ENCODE measurements around the gene TRPM4. TPM values are rescaled to one million over a fixed set of nuclear protein-coding genes. Genes with fewer than 3 reads are reported as not detected.

TRPM4 gene
- total RNA-seq, 2 experiments from 2014 or later, result 1.5 to 1.9 TPM

- H3K4me3 Mint-ChIP-seq, result peak overlapping the region; percentile 76
- no peaks in the 10 kb centered on the region for H3K9me3 Mint-ChIP-seq (ENCODE audit: low read depth)
- CTCF ChIA-PET, result interaction anchor here (1.0 to 3.7 kb wide), 8 partner anchors 8 to 71 kb away, joined by 3 to 21 read pairs (median 6); partner anchors contain the start of genes LIN7B and PPFIA3
- H3K4me1 Mint-ChIP-seq, result peaks cover 11% of the 10 kb centered on the region
- ATAC-seq (peak; percentile 95), DNase-seq (peak; percentile 98)
- H3K27me3 Mint-ChIP-seq, result no peaks in the 10 kb centered on the region
- intact Hi-C loops (cut with DNase I, micrococcal nuclease), result loop anchor here (1.0 to 10.0 kb wide), 13 partner anchors 9 to 899 kb away; partner anchors contain the start of genes C19orf73 (in 2 of the 2), PPFIA3 (in 2 of the 2), CYTH2 (in 1 of the 2) and DKKL1 (in 1 of the 2)
- H3K36me3 Mint-ChIP-seq (ENCODE audit: low read depth), result no peaks in the 10 kb centered on the region
- POLR2A ChIA-PET, result interaction anchor here (0.9 to 1.1 kb wide), 4 partner anchors 8 to 41 kb away, joined by 3 to 4 read pairs (median 3); partner anchors contain the start of genes LIN7B and PPFIA3
- peak overlapping the region; percentile 92 for H3K27ac Mint-ChIP-seq
Measured at GRCh38 chr19:49127674-49128544, 29.7 kb upstream of the TRPM4 start.

GRCh38 chr19:49128545-49129237 is 28.9 kb upstream of the TRPM4 start:
- Mint-ChIP-seq H3K4me1 (peaks cover 17% of the 10 kb centered on the region), H3K4me3 (peak overlapping the region; percentile 76), H3K36me3 (ENCODE audit: low read depth) (peaks cover 4% of the 10 kb centered on the region), H3K27ac (peak overlapping the region; percentile 62), H3K9me3 (ENCODE audit: low read depth) (no peaks in the 10 kb centered on the region), H3K27me3 (no peaks in the 10 kb centered on the region)
- DNase-seq (no peak), ATAC-seq (no peak)
- ChIA-PET POLR2A (interaction anchor here (0.7 to 1.1 kb wide), 2 partner anchors 20 to 42 kb away, joined by 3 to 4 read pairs; no protein-coding TSS in a partner anchor), CTCF (interaction anchor here (1.0 to 3.7 kb wide), 8 partner anchors 9 to 70 kb away, joined by 3 to 21 read pairs (median 6); partner anchors contain the start of genes LIN7B and PPFIA3)
- intact Hi-C loops (cut with DNase I, micrococcal nuclease), result loop anchor here (1.0 to 10.0 kb wide), 13 partner anchors 9 to 899 kb away; partner anchors contain the start of genes C19orf73 (in 2 of the 2), PPFIA3 (in 2 of the 2), CYTH2 (in 1 of the 2) and DKKL1 (in 1 of the 2)

GRCh38 chr19:49129238-49129583 is 28.4 kb upstream of the TRPM4 start:
- no peak for ATAC-seq

GRCh38 chr19:49130325-49130724 is 27.3 kb upstream of the TRPM4 start:
- ATAC-seq (no peak), DNase-seq (no peak)
- Mint-ChIP-seq H3K4me3 (no peak overlapping the region), H3K27me3 (peaks cover 1% of the 10 kb centered on the region), H3K9me3 (ENCODE audit: low read depth) (no peaks in the 10 kb centered on the region), H3K4me1 (peaks cover 19% of the 10 kb centered on the region), H3K36me3 (ENCODE audit: low read depth) (peaks cover 5% of the 10 kb centered on the region), H3K27ac (no peak overlapping the region)
- ChIA-PET CTCF (interaction anchor here (2.9 to 3.7 kb wide), 2 partner anchors 10 to 15 kb away, joined by 8 to 21 read pairs; partner anchors contain the start of gene PPFIA3), POLR2A (no interaction called here)
- intact Hi-C loops (cut with DNase I, micrococcal nuclease), result no loop called here

More at GRCh38 chr19:49129238-49129583, 28.4 kb upstream of the TRPM4 start:
- Mint-ChIP-seq H3K27ac (no peak overlapping the region), H3K27me3 (no peaks in the 10 kb centered on the region), H3K4me3 (peak overlapping the region; percentile 76), H3K36me3 (ENCODE audit: low read depth) (peaks cover 5% of the 10 kb centered on the region), H3K4me1 (peaks cover 19% of the 10 kb centered on the region), H3K9me3 (ENCODE audit: low read depth) (no peaks in the 10 kb centered on the region)
- ChIA-PET POLR2A (interaction anchor here (0.7 kb wide), 1 partner anchor 20 kb away, joined by 3 read pairs; no protein-coding TSS in a partner anchor), CTCF (interaction anchor here (1.3 to 3.7 kb wide), 5 partner anchors 9 to 70 kb away, joined by 3 to 21 read pairs (median 8); partner anchors contain the start of gene PPFIA3)
- no peak for DNase-seq
- intact Hi-C loops (cut with DNase I, micrococcal nuclease), result loop anchor here in 1 of 2 experiments (2.0 to 10.0 kb wide), 3 partner anchors 390 to 898 kb away; partner anchors contain the start of genes EMP3, VRK3 and ZNF473

GRCh38 chr19:49132974-49133609 is 24.5 kb upstream of the TRPM4 start:
- Mint-ChIP-seq H3K27ac (no peak overlapping the region), H3K36me3 (ENCODE audit: low read depth) (peaks cover 5% of the 10 kb centered on the region), H3K4me3 (peak overlapping the region; percentile 59), H3K9me3 (ENCODE audit: low read depth) (no peaks in the 10 kb centered on the region), H3K4me1 (peaks cover 20% of the 10 kb centered on the region), H3K27me3 (peaks cover 1% of the 10 kb centered on the region)
- intact Hi-C loops (cut with DNase I, micrococcal nuclease), result loop anchor here in 1 of 2 experiments (1.0 kb wide), 1 partner anchor 16 kb away; no protein-coding TSS in a partner anchor
- POLR2A ChIA-PET, result no interaction called here
- peak; percentile 9 for ATAC-seq
- CTCF ChIA-PET, result interaction anchor here (1.3 to 3.2 kb wide), 2 partner anchors 12 to 26 kb away, joined by 3 to 19 read pairs; no protein-coding TSS in a partner anchor
- DNase-seq, result peak; percentile 59

GRCh38 chr19:49133621-49134454 is 23.8 kb upstream of the TRPM4 start:
- peaks cover 1% of the 10 kb centered on the region for H3K27me3 Mint-ChIP-seq
- DNase-seq (peak; percentile 83), ATAC-seq (peak; percentile 85)
- ChIA-PET POLR2A (interaction anchor here (0.5 kb wide), 1 partner anchor 135 kb away, joined by 6 read pairs; no protein-coding TSS in a partner anchor), CTCF (interaction anchor here (0.5 to 3.2 kb wide), 5 partner anchors 11 to 82 kb away, joined by 3 to 19 read pairs (median 3); partner anchors contain the start of gene LIN7B)
- intact Hi-C loops (cut with DNase I, micrococcal nuclease), result loop anchor here in 1 of 2 experiments (1.0 kb wide), 1 partner anchor 15 kb away; no protein-coding TSS in a partner anchor
- no peak overlapping the region for H3K27ac Mint-ChIP-seq
- H3K4me3 Mint-ChIP-seq, result peak overlapping the region; percentile 59
- H3K36me3 Mint-ChIP-seq (ENCODE audit: low read depth), result peaks cover 5% of the 10 kb centered on the region
- H3K9me3 Mint-ChIP-seq (ENCODE audit: low read depth), result no peaks in the 10 kb centered on the region
- peaks cover 14% of the 10 kb centered on the region for H3K4me1 Mint-ChIP-seq

GRCh38 chr19:49135686-49136085 is 21.9 kb upstream of the TRPM4 start:
- peaks cover 1% of the 10 kb centered on the region for H3K27me3 Mint-ChIP-seq
- H3K9me3 Mint-ChIP-seq (ENCODE audit: low read depth), result no peaks in the 10 kb centered on the region
- POLR2A ChIA-PET, result no interaction called here
- H3K4me1 Mint-ChIP-seq, result peaks cover 11% of the 10 kb centered on the region
- H3K27ac Mint-ChIP-seq, result no peak overlapping the region
- ATAC-seq (no peak), DNase-seq (no peak)
- CTCF ChIA-PET, result interaction anchor here (0.8 to 1.0 kb wide), 2 partner anchors 11 to 38 kb away, joined by 3 to 4 read pairs; no protein-coding TSS in a partner anchor
- intact Hi-C loops (cut with DNase I, micrococcal nuclease), result no loop called here
- H3K4me3 Mint-ChIP-seq, result no peak overlapping the region
- peaks cover 5% of the 10 kb centered on the region for H3K36me3 Mint-ChIP-seq (ENCODE audit: low read depth)

GRCh38 chr19:49136771-49137171 is 20.8 kb upstream of the TRPM4 start:
- peaks cover 16% of the 10 kb centered on the region for H3K4me1 Mint-ChIP-seq
- H3K4me3 Mint-ChIP-seq, result no peak overlapping the region
- intact Hi-C loops (cut with DNase I, micrococcal nuclease), result no loop called here
- no peaks in the 10 kb centered on the region for H3K9me3 Mint-ChIP-seq (ENCODE audit: low read depth)
- H3K27me3 Mint-ChIP-seq, result peaks cover 5% of the 10 kb centered on the region
- DNase-seq, result no peak
- no peak overlapping the region for H3K27ac Mint-ChIP-seq
- peaks cover 5% of the 10 kb centered on the region for H3K36me3 Mint-ChIP-seq (ENCODE audit: low read depth)
- CTCF ChIA-PET, result no interaction called here
- POLR2A ChIA-PET, result no interaction called here
- ATAC-seq, result no peak

- Mint-ChIP-seq H3K27ac (no peak overlapping the region), H3K4me1 (peaks cover 21% of the 10 kb centered on the region), H3K27me3 (peaks cover 13% of the 10 kb centered on the region), H3K9me3 (ENCODE audit: low read depth) (no peaks in the 10 kb centered on the region), H3K36me3 (ENCODE audit: low read depth) (peaks cover 1% of the 10 kb centered on the region), H3K4me3 (no peak overlapping the region)
- DNase-seq (no peak), ATAC-seq (no peak)
- POLR2A ChIA-PET, result no interaction called here
- intact Hi-C loops (cut with DNase I, micrococcal nuclease), result loop anchor here in 1 of 2 experiments (10.0 kb wide), 1 partner anchor 146 kb away; the partner anchor contains the start of genes GYS1 and RUVBL2
- CTCF ChIA-PET, result no interaction called here
Measured at GRCh38 chr19:49140951-49141350, 16.6 kb upstream of the TRPM4 start.

- Mint-ChIP-seq H3K4me3 (no peak overlapping the region), H3K36me3 (ENCODE audit: low read depth) (peaks cover 1% of the 10 kb centered on the region), H3K27ac (no peak overlapping the region), H3K27me3 (peaks cover 15% of the 10 kb centered on the region), H3K9me3 (ENCODE audit: low read depth) (no peaks in the 10 kb centered on the region), H3K4me1 (peaks cover 18% of the 10 kb centered on the region)
- ChIA-PET POLR2A (no interaction called here), CTCF (no interaction called here)
- intact Hi-C loops (cut with DNase I, micrococcal nuclease), result loop anchor here in 1 of 2 experiments (10.0 kb wide), 1 partner anchor 147 kb away; the partner anchor contains the start of genes GYS1 and RUVBL2
- DNase-seq, result no peak
- ATAC-seq, result no peak
Measured at GRCh38 chr19:49141352-49141751, 16.2 kb upstream of the TRPM4 start.

Measured in activated CD4-positive, alpha-beta T cell treated with anti-CD3 and anti-CD28 coated beads for 36 hours (primary cell).